ENCODE measurements around the gene EMC8.

Gene EMC8

GRCh38 chr16:85796599-85796998 lies 2.7 kb downstream of the EMC8 start:
- Histone ChIP-seq H3K23ac (ENCODE audit: low read length) (no peak overlapping the region), H3K18ac (ENCODE audit: low read length) (no peak overlapping the region), H2AFZ (ENCODE audit: insufficient read depth, low read length, poor library complexity) (no peak overlapping the region), H4K12ac (ENCODE audit: low read depth, low read length) (no peak overlapping the region), H3K4me3 (ENCODE audit: low read depth, low read length) (no peak overlapping the region), H4K91ac (ENCODE audit: low read depth, low read length) (no peak overlapping the region), H3K9me3 (ENCODE audit: insufficient read depth, low read depth, low read length) (peaks cover 2% of the 10 kb centered on the region), H3K36me3 (ENCODE audit: control insufficient read depth in 1 of 2, insufficient read depth in 2 of 2, low read length in 2 of 2) (peaks cover 31 to 50% of the 10 kb centered on the region in 2 experiments), H2BK120ac (ENCODE audit: insufficient read depth, low read length, poor library complexity) (no peak overlapping the region), H2BK5ac (ENCODE audit: low read depth, low read length, poor library complexity) (no peak overlapping the region), H3K4me2 (ENCODE audit: low read length) (no peak overlapping the region), H3K4me1 (ENCODE audit: control insufficient read depth in 1 of 2, insufficient read depth in 2 of 2, low read length in 2 of 2) (peaks cover 0 to 10% of the 10 kb centered on the region in 2 experiments), H3K14ac (ENCODE audit: low read length) (no peak overlapping the region), H2AK5ac (ENCODE audit: low read length) (no peak overlapping the region), H3K27ac (ENCODE audit: low read depth, low read length) (no peak overlapping the region), H3K79me2 (ENCODE audit: control insufficient read depth, insufficient read depth, low read length, poor library complexity) (peaks cover 22% of the 10 kb centered on the region), H3K27me3 (ENCODE audit: insufficient read depth, low read length) (no peaks in the 10 kb centered on the region), H3K4ac (ENCODE audit: low read depth, low read length) (peak overlapping the region; percentile 38), H2BK12ac (ENCODE audit: low read length) (no peak overlapping the region), H3K79me1 (ENCODE audit: low read length) (peaks cover 12% of the 10 kb centered on the region), H3K9ac (ENCODE audit: low read length) (no peak overlapping the region), H4K8ac (ENCODE audit: low read depth, low read length) (no peak overlapping the region)
- 100% methylated on average over 2 of the region's 7 CpGs for WGBS (ENCODE audit: extremely low coverage, insufficient coverage, insufficient read length)
- DNase-seq: no peak

- peak overlapping the region; percentile 38 for H3K4ac ChIP-seq (ENCODE audit: low read depth, low read length)
- DNase-seq: no peak
- H3K4me2 ChIP-seq (ENCODE audit: low read length): no peak overlapping the region
- peaks cover 12% of the 10 kb centered on the region for H3K79me1 ChIP-seq (ENCODE audit: low read length)
- no peak overlapping the region for H3K4me3 ChIP-seq (ENCODE audit: low read depth, low read length)
- H2BK120ac ChIP-seq (ENCODE audit: insufficient read depth, low read length, poor library complexity): no peak overlapping the region
- H3K9ac ChIP-seq (ENCODE audit: low read length): no peak overlapping the region
- no CpG with 5 or more reads among the region's 6 CpGs for WGBS (ENCODE audit: extremely low coverage, insufficient coverage, insufficient read length)
- H2BK5ac ChIP-seq (ENCODE audit: low read depth, low read length, poor library complexity): no peak overlapping the region
- peaks cover 33 to 51% of the 10 kb centered on the region in 2 experiments for H3K36me3 ChIP-seq (ENCODE audit: control insufficient read depth in 1 of 2, insufficient read depth in 2 of 2, low read length in 2 of 2)
- no peak overlapping the region for H3K27ac ChIP-seq (ENCODE audit: low read depth, low read length)
- H3K4me1 ChIP-seq (ENCODE audit: control insufficient read depth in 1 of 2, insufficient read depth in 2 of 2, low read length in 2 of 2): peaks cover 0 to 10% of the 10 kb centered on the region in 2 experiments
- no peak overlapping the region for H4K12ac ChIP-seq (ENCODE audit: low read depth, low read length)
- no peak overlapping the region for H3K18ac ChIP-seq (ENCODE audit: low read length)
- no peak overlapping the region for H3K23ac ChIP-seq (ENCODE audit: low read length)
- H3K27me3 ChIP-seq (ENCODE audit: insufficient read depth, low read length): no peaks in the 10 kb centered on the region
- no peak overlapping the region for H2AFZ ChIP-seq (ENCODE audit: insufficient read depth, low read length, poor library complexity)
- H2BK12ac ChIP-seq (ENCODE audit: low read length): no peak overlapping the region
- H2AK5ac ChIP-seq (ENCODE audit: low read length): no peak overlapping the region
- H4K8ac ChIP-seq (ENCODE audit: low read depth, low read length): no peak overlapping the region
- no peak overlapping the region for H3K14ac ChIP-seq (ENCODE audit: low read length)
- peaks cover 2% of the 10 kb centered on the region for H3K9me3 ChIP-seq (ENCODE audit: insufficient read depth, low read depth, low read length)
- H3K79me2 ChIP-seq (ENCODE audit: control insufficient read depth, insufficient read depth, low read length, poor library complexity): peaks cover 22% of the 10 kb centered on the region
- H4K91ac ChIP-seq (ENCODE audit: low read depth, low read length): no peak overlapping the region
Observed at GRCh38 chr16:85796152-85796551, 3.2 kb downstream of the EMC8 start.

GRCh38 chr16:85794696-85795095 lies 4.6 kb downstream of the EMC8 start:
- H4K12ac ChIP-seq (ENCODE audit: low read depth, low read length): no peak overlapping the region
- no peak overlapping the region for H3K4me2 ChIP-seq (ENCODE audit: low read length)
- no peak for DNase-seq
- H4K91ac ChIP-seq (ENCODE audit: low read depth, low read length): no peak overlapping the region
- no peak overlapping the region for H3K14ac ChIP-seq (ENCODE audit: low read length)
- H2AFZ ChIP-seq (ENCODE audit: insufficient read depth, low read length, poor library complexity): no peak overlapping the region
- peaks cover 2% of the 10 kb centered on the region for H3K9me3 ChIP-seq (ENCODE audit: insufficient read depth, low read depth, low read length)
- H3K4ac ChIP-seq (ENCODE audit: low read depth, low read length): peak overlapping the region; percentile 47
- no peak overlapping the region for H3K27ac ChIP-seq (ENCODE audit: low read depth, low read length)
- H4K8ac ChIP-seq (ENCODE audit: low read depth, low read length): no peak overlapping the region
- H2BK5ac ChIP-seq (ENCODE audit: low read depth, low read length, poor library complexity): no peak overlapping the region
- peaks cover 7% of the 10 kb centered on the region for H3K79me1 ChIP-seq (ENCODE audit: low read length)
- H3K36me3 ChIP-seq (ENCODE audit: control insufficient read depth in 1 of 2, insufficient read depth in 2 of 2, low read length in 2 of 2): peaks cover 37 to 51% of the 10 kb centered on the region in 2 experiments
- H3K79me2 ChIP-seq (ENCODE audit: control insufficient read depth, insufficient read depth, low read length, poor library complexity): peaks cover 13% of the 10 kb centered on the region
- no peaks in the 10 kb centered on the region for H3K27me3 ChIP-seq (ENCODE audit: insufficient read depth, low read length)
- H2BK12ac ChIP-seq (ENCODE audit: low read length): no peak overlapping the region
- no CpG with 5 or more reads among the region's 8 CpGs for WGBS (ENCODE audit: extremely low coverage, insufficient coverage, insufficient read length)
- H3K9ac ChIP-seq (ENCODE audit: low read length): no peak overlapping the region
- H2AK5ac ChIP-seq (ENCODE audit: low read length): no peak overlapping the region
- no peak overlapping the region for H3K23ac ChIP-seq (ENCODE audit: low read length)
- H3K4me1 ChIP-seq (ENCODE audit: control insufficient read depth in 1 of 2, insufficient read depth in 2 of 2, low read length in 2 of 2): peaks cover 0 to 5% of the 10 kb centered on the region in 2 experiments
- H3K4me3 ChIP-seq (ENCODE audit: low read depth, low read length): no peak overlapping the region
- no peak overlapping the region for H2BK120ac ChIP-seq (ENCODE audit: insufficient read depth, low read length, poor library complexity)
- no peak overlapping the region for H3K18ac ChIP-seq (ENCODE audit: low read length)

GRCh38 chr16:85793662-85794298 lies 5.6 kb downstream of the EMC8 start:
- Histone ChIP-seq H3K14ac (ENCODE audit: low read length) (no peak overlapping the region), H3K9ac (ENCODE audit: low read length) (no peak overlapping the region), H3K4me1 (ENCODE audit: control insufficient read depth in 1 of 2, insufficient read depth in 2 of 2, low read length in 2 of 2) (peaks cover 0 to 5% of the 10 kb centered on the region in 2 experiments), H3K79me2 (ENCODE audit: control insufficient read depth, insufficient read depth, low read length, poor library complexity) (peaks cover 6% of the 10 kb centered on the region), H4K8ac (ENCODE audit: low read depth, low read length) (no peak overlapping the region), H3K18ac (ENCODE audit: low read length) (no peak overlapping the region), H3K36me3 (ENCODE audit: control insufficient read depth in 1 of 2, insufficient read depth in 2 of 2, low read length in 2 of 2) (peaks cover 38 to 53% of the 10 kb centered on the region in 2 experiments), H2BK120ac (ENCODE audit: insufficient read depth, low read length, poor library complexity) (no peak overlapping the region), H3K79me1 (ENCODE audit: low read length) (no peaks in the 10 kb centered on the region), H3K9me3 (ENCODE audit: insufficient read depth, low read depth, low read length) (peaks cover 2% of the 10 kb centered on the region), H4K91ac (ENCODE audit: low read depth, low read length) (no peak overlapping the region), H3K4me3 (ENCODE audit: low read depth, low read length) (no peak overlapping the region), H2AK5ac (ENCODE audit: low read length) (no peak overlapping the region), H3K23ac (ENCODE audit: low read length) (no peak overlapping the region), H2BK5ac (ENCODE audit: low read depth, low read length, poor library complexity) (no peak overlapping the region), H4K12ac (ENCODE audit: low read depth, low read length) (no peak overlapping the region), H3K4me2 (ENCODE audit: low read length) (no peak overlapping the region), H3K4ac (ENCODE audit: low read depth, low read length) (peak overlapping the region; percentile 39), H3K27ac (ENCODE audit: low read depth, low read length) (no peak overlapping the region), H2BK12ac (ENCODE audit: low read length) (no peak overlapping the region), H2AFZ (ENCODE audit: insufficient read depth, low read length, poor library complexity) (no peak overlapping the region), H3K27me3 (ENCODE audit: insufficient read depth, low read length) (no peaks in the 10 kb centered on the region)
- DNase-seq: no peak
- WGBS (ENCODE audit: extremely low coverage, insufficient coverage, insufficient read length): no CpG with 5 or more reads among the region's 5 CpGs

Data from trophoblast cell (in vitro differentiated cells and primary cell).